Measurements from ENCODE around the gene BMF. TPM values are rescaled to one million over a fixed set of nuclear protein-coding genes. Genes with fewer than 3 reads are reported as not detected.

BMF gene
- total RNA-seq, 1 experiment from 2014 or later, result not detected

DNA sequence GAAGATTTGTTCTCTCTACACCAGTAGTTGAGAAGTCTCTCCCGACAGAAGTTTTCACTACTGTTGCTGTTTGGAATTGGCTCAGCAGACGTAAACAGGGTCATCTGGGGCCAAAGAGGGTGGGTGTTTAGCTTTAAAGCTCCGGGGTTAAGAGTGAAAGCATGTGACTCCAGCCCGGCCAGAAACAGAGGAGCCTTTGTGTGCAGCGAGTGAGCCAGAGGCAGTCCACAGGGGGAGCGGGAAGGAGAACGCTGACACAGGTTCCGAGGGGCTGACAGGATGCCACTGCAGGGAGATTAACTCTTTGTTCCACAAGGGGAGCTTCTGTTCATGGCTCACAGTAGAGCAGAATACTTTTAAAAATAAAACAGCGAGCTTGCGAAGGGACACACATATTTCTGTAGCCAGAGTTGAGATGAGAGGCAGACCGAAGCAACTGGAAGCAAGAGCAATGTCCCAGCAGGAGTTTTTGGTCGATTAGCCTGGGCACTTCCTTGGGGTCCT lies 26.9 kb downstream of the BMF start:
- DNase-seq (ENCODE audit: unreplicated experiment), result no peak
- no peak overlapping the region for H3K27ac Mint-ChIP-seq (ENCODE audit: low read depth, unreplicated experiment)
- TF ChIP-seq, protein P1, sequence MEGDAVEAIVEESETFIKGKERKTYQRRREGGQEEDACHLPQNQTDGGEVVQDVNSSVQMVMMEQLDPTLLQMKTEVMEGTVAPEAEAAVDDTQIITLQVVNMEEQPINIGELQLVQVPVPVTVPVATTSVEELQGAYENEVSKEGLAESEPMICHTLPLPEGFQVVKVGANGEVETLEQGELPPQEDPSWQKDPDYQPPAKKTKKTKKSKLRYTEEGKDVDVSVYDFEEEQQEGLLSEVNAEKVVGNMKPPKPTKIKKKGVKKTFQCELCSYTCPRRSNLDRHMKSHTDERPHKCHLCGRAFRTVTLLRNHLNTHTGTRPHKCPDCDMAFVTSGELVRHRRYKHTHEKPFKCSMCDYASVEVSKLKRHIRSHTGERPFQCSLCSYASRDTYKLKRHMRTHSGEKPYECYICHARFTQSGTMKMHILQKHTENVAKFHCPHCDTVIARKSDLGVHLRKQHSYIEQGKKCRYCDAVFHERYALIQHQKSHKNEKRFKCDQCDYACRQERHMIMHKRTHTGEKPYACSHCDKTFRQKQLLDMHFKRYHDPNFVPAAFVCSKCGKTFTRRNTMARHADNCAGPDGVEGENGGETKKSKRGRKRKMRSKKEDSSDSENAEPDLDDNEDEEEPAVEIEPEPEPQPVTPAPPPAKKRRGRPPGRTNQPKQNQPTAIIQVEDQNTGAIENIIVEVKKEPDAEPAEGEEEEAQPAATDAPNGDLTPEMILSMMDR (IDR thresholded peaks at IDR 0.05; ENCODE audit: unreplicated experiment), result no peak
- peak overlapping the region; percentile 20 for H3K4me3 Mint-ChIP-seq (ENCODE audit: unreplicated experiment)
- CTCF ChIA-PET, result interaction anchor here (0.6 kb wide), 2 partner anchors 9 to 23 kb away, joined by 3 read pairs; no protein-coding TSS in a partner anchor
- BruUV-seq (replicated peaks), result no TSS peak
- no peaks in the 10 kb centered on the region for H3K36me3 Mint-ChIP-seq (ENCODE audit: insufficient read depth, unreplicated experiment)
- POLR2A ChIA-PET, result interaction anchor here (0.9 kb wide), 1 partner anchor 46 kb away, joined by 3 read pairs; no protein-coding TSS in a partner anchor
- intact Hi-C loops (cut with micrococcal nuclease), result no loop called here
- H3K4me1 Mint-ChIP-seq (ENCODE audit: insufficient read depth, unreplicated experiment), result peaks cover 15% of the 10 kb centered on the region
- peaks cover 19% of the 10 kb centered on the region for H3K27me3 Mint-ChIP-seq (ENCODE audit: insufficient read depth, unreplicated experiment)
- no peaks in the 10 kb centered on the region for H3K9me3 Mint-ChIP-seq (ENCODE audit: unreplicated experiment)

DNA sequence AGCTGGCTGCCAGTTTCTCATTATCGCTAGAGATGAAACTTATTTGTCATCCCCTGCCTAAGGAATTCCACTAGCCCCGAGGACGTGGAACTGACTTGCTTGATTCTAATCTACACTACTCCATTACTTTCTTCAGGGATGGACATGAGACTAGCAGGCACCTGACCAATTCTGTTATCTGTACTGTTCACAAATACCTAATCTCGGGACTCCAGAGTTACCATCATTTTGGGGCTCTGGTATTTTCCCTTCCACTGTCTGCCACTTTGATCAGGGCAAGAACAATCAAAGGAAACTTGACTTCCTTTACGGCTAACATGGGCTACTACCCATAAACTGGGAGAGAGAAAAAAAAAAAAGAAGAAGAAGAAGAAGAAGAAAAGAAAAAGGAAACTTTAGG lies 27.8 kb downstream of the BMF start:
- Mint-ChIP-seq H3K27ac (ENCODE audit: low read depth, unreplicated experiment) (no peak overlapping the region), H3K36me3 (ENCODE audit: insufficient read depth, unreplicated experiment) (no peaks in the 10 kb centered on the region)

DNA sequence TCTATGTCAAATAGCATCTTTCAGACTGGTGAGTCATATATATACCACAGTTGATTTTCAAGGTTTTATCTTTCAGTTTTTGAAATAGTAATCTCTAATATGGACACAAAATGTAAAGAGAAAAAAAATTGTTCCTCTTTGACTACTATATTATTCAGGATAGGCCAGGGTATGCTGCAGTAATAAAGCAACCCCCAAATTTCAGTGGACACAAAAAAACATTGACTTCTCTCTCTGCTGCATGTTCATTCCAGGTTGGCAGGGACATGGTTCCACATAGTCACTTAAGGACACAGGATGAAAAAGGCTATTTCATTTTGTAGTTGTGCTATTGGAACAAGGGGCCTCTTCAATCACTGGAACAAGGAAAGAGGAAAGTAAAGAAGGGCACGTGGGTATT lies 28.6 kb downstream of the BMF start:
- Mint-ChIP-seq H3K9me3 (ENCODE audit: unreplicated experiment) (no peaks in the 10 kb centered on the region), H3K4me3 (ENCODE audit: unreplicated experiment) (no peak overlapping the region), H3K36me3 (ENCODE audit: insufficient read depth, unreplicated experiment) (no peaks in the 10 kb centered on the region), H3K27me3 (ENCODE audit: insufficient read depth, unreplicated experiment) (peaks cover 19% of the 10 kb centered on the region), H3K4me1 (ENCODE audit: insufficient read depth, unreplicated experiment) (peaks cover 22% of the 10 kb centered on the region), H3K27ac (ENCODE audit: low read depth, unreplicated experiment) (no peak overlapping the region)
- DNase-seq (ENCODE audit: unreplicated experiment), result no peak
- TF ChIP-seq, protein P1 (IDR thresholded peaks at IDR 0.05; ENCODE audit: unreplicated experiment), result no peak
- POLR2A ChIA-PET, result no interaction called here
- no TSS peak for BruUV-seq (replicated peaks)
- intact Hi-C loops (cut with micrococcal nuclease), result no loop called here
- CTCF ChIA-PET, result interaction anchor here (0.8 kb wide), 1 partner anchor 510 kb away, joined by 5 read pairs; no protein-coding TSS in a partner anchor

More for the DNA sequence above, 27.8 kb downstream of the BMF start:
- no TSS peak for BruUV-seq (replicated peaks)
- ChIA-PET POLR2A (no interaction called here), CTCF (no interaction called here)
- Mint-ChIP-seq H3K4me3 (ENCODE audit: unreplicated experiment) (no peak overlapping the region), H3K27me3 (ENCODE audit: insufficient read depth, unreplicated experiment) (peaks cover 19% of the 10 kb centered on the region), H3K4me1 (ENCODE audit: insufficient read depth, unreplicated experiment) (peaks cover 16% of the 10 kb centered on the region), H3K9me3 (ENCODE audit: unreplicated experiment) (no peaks in the 10 kb centered on the region)
- TF ChIP-seq, protein P1 (IDR thresholded peaks at IDR 0.05; ENCODE audit: unreplicated experiment), result no peak
- DNase-seq (ENCODE audit: unreplicated experiment), result no peak
- intact Hi-C loops (cut with micrococcal nuclease), result no loop called here

DNA sequence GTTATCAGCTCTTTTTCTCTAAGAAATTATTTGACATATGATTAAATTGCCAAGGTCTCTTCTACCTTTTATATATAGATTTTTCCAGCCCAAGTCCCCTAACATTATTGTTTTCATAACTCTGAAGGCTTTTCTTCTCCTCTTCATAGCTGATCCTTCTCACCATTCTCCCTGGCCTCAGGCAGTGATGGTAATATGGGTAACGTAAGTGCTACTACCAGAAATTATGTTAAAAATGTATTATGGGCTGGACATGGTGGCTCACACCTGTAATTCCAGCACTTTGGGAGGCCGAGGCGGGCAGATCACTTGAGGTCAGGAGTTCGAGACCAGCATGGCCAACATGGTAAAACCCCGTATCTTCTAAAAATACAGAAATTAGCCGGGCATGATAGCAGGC lies 29.2 kb downstream of the BMF start:
- intact Hi-C loops (cut with micrococcal nuclease), result no loop called here
- Mint-ChIP-seq H3K36me3 (ENCODE audit: insufficient read depth, unreplicated experiment) (no peaks in the 10 kb centered on the region), H3K4me1 (ENCODE audit: insufficient read depth, unreplicated experiment) (peaks cover 17% of the 10 kb centered on the region), H3K27me3 (ENCODE audit: insufficient read depth, unreplicated experiment) (peaks cover 19% of the 10 kb centered on the region), H3K9me3 (ENCODE audit: unreplicated experiment) (no peaks in the 10 kb centered on the region), H3K4me3 (ENCODE audit: unreplicated experiment) (no peak overlapping the region), H3K27ac (ENCODE audit: low read depth, unreplicated experiment) (no peak overlapping the region)
- TF ChIP-seq, protein P1 (IDR thresholded peaks at IDR 0.05; ENCODE audit: unreplicated experiment), result no peak
- no TSS peak for BruUV-seq (replicated peaks)
- ChIA-PET CTCF (interaction anchor here (0.8 to 1.1 kb wide), 2 partner anchors 17 to 511 kb away, joined by 3 to 5 read pairs; no protein-coding TSS in a partner anchor), POLR2A (interaction anchor here (1.2 kb wide), 1 partner anchor 23 kb away, joined by 6 read pairs; no protein-coding TSS in a partner anchor)
- DNase-seq (ENCODE audit: unreplicated experiment), result no peak
